Hepatocyte (in vitro differentiated cells): ENCODE measurements around the gene TTPAL. TPM values are rescaled to one million over a fixed set of nuclear protein-coding genes. Genes with fewer than 3 reads are reported as not detected.

Experiments used
- DNase-seq: peaks from one replicate; pipeline ENCODE4 v3.0.0-alpha.2; 2016; ENCODE audit warnings: low spot score
- H2AFZ ChIP-seq: fragments of 200-600 bp; sonication (generic); 2 replicates; pipeline ENCODE4 v1.6.0; 2016; ENCODE audit warnings: antibody characterized with exemption, mild to moderate bottlenecking
- H3K27ac ChIP-seq: fragments of 200-600 bp; sonication (generic); 2 replicates; pipeline ENCODE4 v1.5.1; 2016; ENCODE audit warnings: mild to moderate bottlenecking
- H3K27me3 ChIP-seq: fragments of 200-600 bp; sonication (generic); 2 replicates; pipeline ENCODE4 v1.6.1; 2016
- H3K36me3 ChIP-seq: fragments of 200-600 bp; sonication (generic); replicated peaks from 2 replicates; pipeline ENCODE4 v1.5.1; 2016; ENCODE audit warnings: low read depth; ENCODE audit not compliant: insufficient read depth
- H3K4me1 ChIP-seq: fragments of 200-600 bp; sonication (generic); 2 replicates; pipeline ENCODE4 v1.5.1; 2016; ENCODE audit warnings: mild to moderate bottlenecking, moderate library complexity; ENCODE audit not compliant: insufficient read depth
- H3K4me2 ChIP-seq: fragments of 200-600 bp; sonication (generic); 2 replicates; pipeline ENCODE4 v1.6.0; 2016
- H3K4me3 ChIP-seq: fragments of 200-600 bp; sonication (generic); 2 replicates; pipeline ENCODE4 v1.5.1; 2016; ENCODE audit warnings: mild to moderate bottlenecking
- H3K79me2 ChIP-seq: fragments of 200-600 bp; sonication (generic); 2 replicates; pipeline ENCODE4 v1.6.0; 2017; ENCODE audit warnings: mild to moderate bottlenecking
- H3K9me2 ChIP-seq: fragments of 200-600 bp; sonication (generic); replicated peaks from 2 replicates; pipeline ENCODE4 v1.6.0; 2017; ENCODE audit warnings: mild to moderate bottlenecking; ENCODE audit not compliant: insufficient read depth
- H3K9me3 ChIP-seq: fragments of 200-600 bp; sonication (generic); 2 replicates; pipeline ENCODE4 v1.5.1; 2016; ENCODE audit warnings: low read depth, mild to moderate bottlenecking
- H4K20me1 ChIP-seq: fragments of 200-600 bp; sonication (generic); 2 replicates; pipeline ENCODE4 v1.6.0; 2016; ENCODE audit warnings: mild to moderate bottlenecking; ENCODE audit not compliant: insufficient read depth, poor library complexity, severe bottlenecking
- EZH2 ChIP-seq: fragments of 200-600 bp; sonication (generic); IDR thresholded peaks from 2 replicates; pipeline ENCODE4 v1.6.1; 2016; ENCODE audit warnings: antibody characterized with exemption, mild to moderate bottlenecking, borderline replicate concordance
- EZH2phosphoT487 ChIP-seq: fragments of 200-600 bp; sonication (generic); IDR thresholded peaks from one replicate; pipeline ENCODE4 v1.6.1; 2018; ENCODE audit warnings: antibody characterized with exemption, mild to moderate bottlenecking, low read depth, moderate library complexity; ENCODE audit not compliant: unreplicated experiment, severe bottlenecking
- WGBS: methylation state at CpG from one replicate; pipeline ENCODE4 v1.1.6; 2016; ENCODE audit warnings: low lambda C conversion rate; ENCODE audit errors: missing lambda C conversion rate; 5-methylcytosine and 5-hydroxymethylcytosine counted together
- polyA plus RNA-seq: library from polyadenylated mRNA; unstranded; fragments of >200 nt; fragmentation: Nextera tagmentation; extraction: Ambion mirVana; gene quantifications from 2 replicates; pipeline ENCODE4 v1.2.1, GENCODE V29; 2016
- total RNA-seq: library from RNA; depleted of rRNA; stranded (reverse); fragments of >200 nt; gene quantifications from 2 replicates; pipeline ENCODE4 v1.2.3, GENCODE V29; 2014
- TF ChIP-seq, protein P1 (sequence below): fragments of 200-600 bp; sonication (generic); IDR thresholded peaks from 2 replicates; pipeline ENCODE4 v1.5.1; 2016; ENCODE audit warnings: antibody characterized with exemption, mild to moderate bottlenecking; ENCODE audit not compliant: poor library complexity

TTPAL gene
- total and polyA plus RNA-seq, 2 experiments from 2014 or later = 10.3 to 12.9 TPM

- DNase-seq = no peak
- H3K36me3 ChIP-seq = peaks cover 2% of the 10 kb centered on the region
- no peaks in the 10 kb centered on the region for H3K27me3 ChIP-seq
- H3K27ac ChIP-seq = no peak overlapping the region
- H3K4me3 ChIP-seq = no peak overlapping the region
- no peaks in the 10 kb centered on the region for H3K9me2 ChIP-seq
- H3K79me2 ChIP-seq = peaks cover 17% of the 10 kb centered on the region
- no peak overlapping the region for H2AFZ ChIP-seq
- peaks cover 6% of the 10 kb centered on the region for H3K4me1 ChIP-seq
- TF ChIP-seq, protein P1, sequence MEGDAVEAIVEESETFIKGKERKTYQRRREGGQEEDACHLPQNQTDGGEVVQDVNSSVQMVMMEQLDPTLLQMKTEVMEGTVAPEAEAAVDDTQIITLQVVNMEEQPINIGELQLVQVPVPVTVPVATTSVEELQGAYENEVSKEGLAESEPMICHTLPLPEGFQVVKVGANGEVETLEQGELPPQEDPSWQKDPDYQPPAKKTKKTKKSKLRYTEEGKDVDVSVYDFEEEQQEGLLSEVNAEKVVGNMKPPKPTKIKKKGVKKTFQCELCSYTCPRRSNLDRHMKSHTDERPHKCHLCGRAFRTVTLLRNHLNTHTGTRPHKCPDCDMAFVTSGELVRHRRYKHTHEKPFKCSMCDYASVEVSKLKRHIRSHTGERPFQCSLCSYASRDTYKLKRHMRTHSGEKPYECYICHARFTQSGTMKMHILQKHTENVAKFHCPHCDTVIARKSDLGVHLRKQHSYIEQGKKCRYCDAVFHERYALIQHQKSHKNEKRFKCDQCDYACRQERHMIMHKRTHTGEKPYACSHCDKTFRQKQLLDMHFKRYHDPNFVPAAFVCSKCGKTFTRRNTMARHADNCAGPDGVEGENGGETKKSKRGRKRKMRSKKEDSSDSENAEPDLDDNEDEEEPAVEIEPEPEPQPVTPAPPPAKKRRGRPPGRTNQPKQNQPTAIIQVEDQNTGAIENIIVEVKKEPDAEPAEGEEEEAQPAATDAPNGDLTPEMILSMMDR = no peak
- TF ChIP-seq EZH2phosphoT487 (no peak), EZH2 (no peak)
- H3K9me3 ChIP-seq = no peaks in the 10 kb centered on the region
- WGBS = 97% methylated on average over 18 of the region's 18 CpGs
- H4K20me1 ChIP-seq = no peaks in the 10 kb centered on the region
- H3K4me2 ChIP-seq = no peak overlapping the region
Measured at GRCh38 chr20:44480097-44480496, 4.4 kb downstream of the TTPAL start.

DNA sequence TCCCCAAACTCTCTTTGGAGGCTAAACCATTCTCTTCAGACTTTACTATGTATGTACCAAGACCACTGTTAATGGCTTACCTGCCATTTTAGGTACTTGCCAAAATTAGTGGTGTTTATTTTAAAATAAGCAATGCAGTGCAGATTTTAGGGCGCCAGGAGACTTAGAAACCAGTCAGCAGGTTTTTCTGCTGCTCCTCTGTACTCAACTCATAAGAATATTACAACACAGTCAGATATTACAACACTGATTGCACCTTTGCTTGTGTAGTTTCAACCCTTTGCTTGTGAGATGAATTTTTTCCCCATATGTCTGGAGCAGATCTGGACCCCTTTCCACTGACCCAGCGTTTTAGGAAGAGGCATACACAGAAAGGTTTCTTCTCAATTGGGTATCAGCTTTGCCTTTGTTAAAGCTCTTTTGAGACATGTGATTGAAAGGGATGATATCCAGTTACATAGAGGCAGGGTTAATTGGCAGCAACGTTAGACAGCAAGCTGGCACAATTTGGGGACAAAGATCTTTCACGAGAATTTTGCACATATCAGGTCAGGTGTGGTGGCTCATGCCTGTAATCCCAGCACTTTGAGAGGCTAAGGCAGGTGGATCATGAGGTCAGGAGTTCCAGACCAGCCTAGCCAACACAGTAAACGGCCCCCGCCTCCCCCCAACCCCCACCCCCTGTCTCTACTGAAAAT lies 6.2 kb downstream of the TTPAL start:
- TF ChIP-seq, protein P1 = no peak
- no peak for TF ChIP-seq EZH2phosphoT487
- Histone ChIP-seq H4K20me1 (no peaks in the 10 kb centered on the region), H3K27me3 (no peaks in the 10 kb centered on the region), H3K9me2 (no peaks in the 10 kb centered on the region), H3K4me1 (peaks cover under 1% of the 10 kb centered on the region), H3K27ac (no peak overlapping the region), H2AFZ (no peak overlapping the region), H3K9me3 (no peaks in the 10 kb centered on the region), H3K4me3 (no peak overlapping the region), H3K4me2 (no peak overlapping the region), H3K79me2 (peaks cover 6% of the 10 kb centered on the region), H3K36me3 (peaks cover 3% of the 10 kb centered on the region)
- no peak for DNase-seq
- 92% methylated on average over 6 of the region's 6 CpGs for WGBS

DNA sequence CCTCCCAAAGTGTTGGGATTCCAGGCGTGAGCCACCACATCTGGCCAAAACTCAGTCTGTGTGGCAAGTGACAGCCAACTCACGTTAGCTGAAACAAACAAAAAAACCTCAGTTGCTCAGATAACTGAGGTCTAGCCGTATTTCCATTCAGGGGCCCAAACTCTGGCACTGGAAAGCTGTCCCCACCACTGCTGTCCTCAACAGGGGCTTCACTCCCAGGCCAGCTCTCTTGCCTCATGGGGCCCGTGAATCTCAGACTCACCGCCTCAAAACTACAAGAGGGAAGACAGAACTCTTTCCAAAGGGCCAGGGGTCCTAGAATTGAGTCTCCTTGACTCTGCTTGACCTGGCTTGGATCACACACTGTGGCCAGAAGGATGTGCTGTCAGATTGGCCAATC lies 7.4 kb downstream of the TTPAL start:
- 97% methylated on average over 5 of the region's 5 CpGs for WGBS
- H3K27me3 ChIP-seq = no peaks in the 10 kb centered on the region
- H3K4me1 ChIP-seq = no peaks in the 10 kb centered on the region
- no peak overlapping the region for H3K4me3 ChIP-seq
- H3K36me3 ChIP-seq = peaks cover 3% of the 10 kb centered on the region
- H3K9me2 ChIP-seq = no peaks in the 10 kb centered on the region
- H3K9me3 ChIP-seq = no peaks in the 10 kb centered on the region
- H4K20me1 ChIP-seq = no peaks in the 10 kb centered on the region
- H2AFZ ChIP-seq = no peak overlapping the region
- H3K79me2 ChIP-seq = no peaks in the 10 kb centered on the region
- no peak overlapping the region for H3K27ac ChIP-seq
- H3K4me2 ChIP-seq = no peak overlapping the region
- TF ChIP-seq EZH2 (no peak), EZH2phosphoT487 (no peak)
- TF ChIP-seq, protein P1 = no peak
- DNase-seq = no peak
